MM.1S (cell line): ENCODE data around the gene RCSD1.
A peak's percentile ranks its signal among the peaks of the same experiment; 100 is the strongest.

ENCODE experiments used
- DNase-seq: peaks from one replicate; pipeline ENCODE4 v3.0.0-alpha.2; 2015
- H2AFZ ChIP-seq: fragments of 300-600 bp; sonication (generic); 2 replicates; pipeline ENCODE4 v1.6.0; 2016; ENCODE audit warnings: antibody characterized with exemption, low read length
- H3F3A ChIP-seq: fragments of 300-600 bp; sonication (generic); 2 replicates; pipeline ENCODE4 v1.6.1; 2016; ENCODE audit warnings: mild to moderate bottlenecking, antibody characterized with exemption, low read length, moderate library complexity, mixed read lengths; ENCODE audit not compliant: insufficient read depth
- H3K27ac ChIP-seq: fragments of 300-600 bp; sonication (generic); 2 replicates; pipeline ENCODE4 v1.5.1; 2016; ENCODE audit warnings: mild to moderate bottlenecking, low read length
- H3K27me3 ChIP-seq: fragments of 300-600 bp; sonication (generic); replicated peaks from 2 replicates; pipeline ENCODE4 v1.6.0; 2016; ENCODE audit warnings: low read length; ENCODE audit not compliant: insufficient read depth
- H3K36me3 ChIP-seq: fragments of 300-600 bp; sonication (generic); replicated peaks from 2 replicates; pipeline ENCODE4 v1.6.1; 2016; ENCODE audit warnings: mild to moderate bottlenecking, low read length, mixed read lengths; ENCODE audit not compliant: insufficient read depth
- H3K4me1 ChIP-seq: fragments of 300-600 bp; sonication (generic); 2 replicates; pipeline ENCODE4 v1.6.1; 2016; ENCODE audit warnings: low read length, mixed read lengths
- H3K4me2 ChIP-seq: fragments of 300-600 bp; sonication (generic); 2 replicates; pipeline ENCODE4 v1.6.0; 2016; ENCODE audit warnings: low read depth, low read length
- H3K4me3 ChIP-seq: fragments of 300-600 bp; sonication (generic); 2 replicates; pipeline ENCODE4 v1.5.1; 2016; ENCODE audit warnings: low read length, mixed read lengths
- H3K79me2 ChIP-seq: fragments of 300-600 bp; sonication (generic); 2 replicates; pipeline ENCODE4 v1.6.1; 2016; ENCODE audit warnings: mixed run types, low read length, mixed read lengths
- H3K9ac ChIP-seq: fragments of 300-600 bp; sonication (generic); 2 replicates; pipeline ENCODE4 v1.6.1; 2016; ENCODE audit warnings: low read length, mixed read lengths
- H3K9me2 ChIP-seq: fragments of 300-600 bp; sonication (generic); replicated peaks from 2 replicates; pipeline ENCODE4 v1.6.1; 2016; ENCODE audit warnings: mild to moderate bottlenecking, low read length, mixed read lengths; ENCODE audit not compliant: insufficient read depth
- H3K9me3 ChIP-seq: fragments of 300-600 bp; sonication (generic); replicated peaks from 2 replicates; pipeline ENCODE4 v1.6.1; 2016; ENCODE audit warnings: mild to moderate bottlenecking, low read length, mixed read lengths; ENCODE audit not compliant: insufficient read depth
- H4K20me1 ChIP-seq: fragments of 300-600 bp; sonication (generic); 2 replicates; pipeline ENCODE4 v1.6.1; 2016; ENCODE audit warnings: mild to moderate bottlenecking, low read length, moderate library complexity, mixed read lengths; ENCODE audit not compliant: insufficient read depth
- CTCF ChIP-seq: fragments of 300-600 bp; sonication (generic); IDR thresholded peaks from 2 replicates; pipeline ENCODE4 v1.5.1; 2016; ENCODE audit warnings: antibody characterized with exemption, low read length, mixed read lengths
- EZH2 ChIP-seq: fragments of 300-600 bp; sonication (generic); optimal IDR thresholded peaks from 2 replicates; pipeline ENCODE3; 2017; ENCODE audit warnings: low read depth, mild to moderate bottlenecking, antibody characterized with exemption, low read length, mixed read lengths
- EZH2phosphoT487 ChIP-seq: fragments of 300-600 bp; sonication (generic); IDR thresholded peaks from 2 replicates; pipeline ENCODE4 v1.6.1; 2018; ENCODE audit warnings: antibody characterized with exemption, low read length

RCSD1 gene

DNA sequence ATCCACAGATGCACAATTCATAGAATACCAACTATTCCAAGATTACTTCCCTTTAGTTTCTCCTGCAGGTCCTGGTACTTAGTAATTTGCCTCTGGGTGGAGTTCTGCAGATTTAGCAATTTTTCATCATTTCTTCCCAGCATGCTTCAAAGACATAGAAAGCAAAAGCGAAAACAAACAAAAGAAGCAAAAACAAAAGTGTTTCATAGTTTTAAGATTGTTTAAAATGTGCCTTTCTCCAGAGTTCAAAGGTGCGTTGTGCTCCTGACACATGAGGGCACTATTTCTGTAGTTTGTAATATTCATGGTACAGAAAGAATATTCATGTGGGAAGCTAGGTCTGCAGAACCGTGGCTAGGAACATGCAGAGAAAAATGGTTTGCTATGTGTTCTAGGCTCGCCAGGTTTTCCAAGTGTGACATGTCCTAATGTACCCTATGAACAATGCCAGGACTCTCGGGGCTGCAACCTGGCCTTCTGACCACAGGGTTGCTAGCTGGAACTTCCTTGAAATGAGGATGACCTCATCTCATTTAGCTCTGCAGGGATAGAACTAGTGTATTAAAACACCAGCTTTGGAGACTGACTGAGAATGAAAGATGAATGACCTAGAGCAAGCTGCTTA, 30.0 kb upstream of the RCSD1 start:
- Histone ChIP-seq H3K4me1 (peaks cover 10% of the 10 kb centered on the region), H3K4me3 (peak overlapping the region; percentile 38), H3K9me3 (no peaks in the 10 kb centered on the region), H2AFZ (peak overlapping the region; percentile 78), H3K9ac (peak overlapping the region; percentile 22; the same call in 1 of the 2 replicates), H4K20me1 (no peaks in the 10 kb centered on the region), H3K4me2 (peak overlapping the region; percentile 67), H3K9me2 (no peaks in the 10 kb centered on the region), H3K27me3 (no peaks in the 10 kb centered on the region), H3K27ac (peak overlapping the region; percentile 35; the same call in 1 of the 2 replicates), H3K79me2 (no peaks in the 10 kb centered on the region), H3F3A (peaks cover 8% of the 10 kb centered on the region), H3K36me3 (no peaks in the 10 kb centered on the region)
- TF ChIP-seq EZH2phosphoT487 (no peak), CTCF (peak; percentile 95), EZH2 (no peak)
- peak; percentile 93 for DNase-seq

DNA sequence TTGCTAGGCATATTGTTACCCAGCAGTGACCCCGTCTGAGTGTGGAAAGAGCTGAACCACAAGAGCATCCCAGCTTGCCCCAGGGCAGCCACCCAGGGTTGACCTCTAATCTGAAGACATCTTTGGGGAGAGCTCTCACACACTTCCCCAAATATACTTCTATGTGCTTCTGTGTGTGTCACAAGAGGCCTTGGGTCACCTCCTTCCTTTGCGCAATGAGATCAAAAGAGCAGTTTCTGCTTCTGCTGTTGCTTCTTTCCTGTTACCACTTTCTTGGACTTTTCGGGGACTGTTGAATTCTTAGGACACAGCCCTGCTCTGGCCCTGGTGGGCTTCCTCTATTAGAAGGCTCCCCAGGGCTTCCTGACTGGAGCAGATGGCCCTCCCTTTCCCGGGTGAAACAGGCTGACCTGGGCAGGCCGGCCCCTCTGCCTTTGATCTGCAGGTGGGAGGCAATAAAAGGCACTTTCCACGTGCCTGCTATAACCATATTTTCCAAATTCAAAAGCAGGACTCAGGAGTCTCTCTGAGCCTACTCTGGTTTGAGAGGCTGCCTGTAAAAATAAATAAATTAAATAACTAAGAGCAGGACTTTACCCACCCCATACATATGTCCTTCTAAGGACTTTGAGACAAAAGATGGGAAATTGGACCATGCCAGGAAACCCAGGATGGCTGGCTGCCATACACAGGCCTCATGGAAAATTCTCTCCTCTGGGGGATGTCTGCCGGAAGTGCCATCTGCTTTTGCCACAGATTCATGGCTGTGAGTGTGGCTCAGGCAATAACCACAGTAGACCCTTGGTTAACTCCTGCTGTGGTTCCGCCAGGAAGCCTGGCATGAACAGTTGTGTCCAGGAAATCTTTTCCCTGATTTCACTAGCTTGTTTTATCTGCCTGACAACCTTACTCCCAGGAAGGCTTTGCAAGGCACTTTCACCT, 28.3 kb upstream of the RCSD1 start:
- no peaks in the 10 kb centered on the region for H3K79me2 ChIP-seq
- H3K27me3 ChIP-seq: no peaks in the 10 kb centered on the region
- H3K36me3 ChIP-seq: no peaks in the 10 kb centered on the region
- no peak overlapping the region for H3K9ac ChIP-seq
- H3K4me3 ChIP-seq: no peak overlapping the region
- H3K4me2 ChIP-seq: no peak overlapping the region
- no peaks in the 10 kb centered on the region for H4K20me1 ChIP-seq
- TF ChIP-seq CTCF: no peak
- no peak overlapping the region for H2AFZ ChIP-seq
- no peaks in the 10 kb centered on the region for H3K9me3 ChIP-seq
- no peak overlapping the region for H3K27ac ChIP-seq
- peaks cover 10% of the 10 kb centered on the region for H3K4me1 ChIP-seq
- H3K9me2 ChIP-seq: no peaks in the 10 kb centered on the region
- DNase-seq: no peak
- H3F3A ChIP-seq: peaks cover 8% of the 10 kb centered on the region

DNA sequence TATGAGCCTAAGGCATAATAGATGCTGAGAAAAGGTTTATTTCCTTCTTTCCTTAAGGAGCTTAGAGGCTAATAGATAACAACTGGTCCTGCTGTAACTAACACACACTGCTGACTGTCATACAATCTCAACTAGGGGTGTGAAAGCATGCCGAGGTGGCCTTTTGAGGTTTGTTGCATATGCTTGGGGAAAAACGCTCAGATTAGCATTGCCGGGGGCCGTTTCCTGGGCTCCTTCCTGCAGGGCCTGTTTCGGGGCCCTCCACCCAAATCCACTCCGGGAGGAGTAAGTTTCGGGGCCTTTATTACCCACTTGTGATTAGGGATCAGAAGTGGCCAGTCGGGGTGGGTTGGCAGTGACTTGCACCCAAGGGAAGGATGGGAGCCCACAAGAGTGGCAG, 27.2 kb upstream of the RCSD1 start:
- Histone ChIP-seq H3F3A (peaks cover 8% of the 10 kb centered on the region), H3K4me2 (no peak overlapping the region), H2AFZ (no peak overlapping the region), H3K36me3 (no peaks in the 10 kb centered on the region), H3K9ac (no peak overlapping the region), H3K9me2 (no peaks in the 10 kb centered on the region), H3K79me2 (no peaks in the 10 kb centered on the region), H3K9me3 (no peaks in the 10 kb centered on the region), H4K20me1 (no peaks in the 10 kb centered on the region), H3K27ac (no peak overlapping the region), H3K27me3 (no peaks in the 10 kb centered on the region), H3K4me1 (peaks cover 10% of the 10 kb centered on the region), H3K4me3 (no peak overlapping the region)
- DNase-seq: no peak
- TF ChIP-seq EZH2: no peak
- TF ChIP-seq CTCF: no peak
- no peak for TF ChIP-seq EZH2phosphoT487
